Suprapubic skin (tissue), 4 donors: ENCODE measurements around the gene TNFSF4. TPM values are rescaled to one million over a fixed set of nuclear protein-coding genes. Genes with fewer than 3 reads are reported as not detected.

Experiments used
- DNase-seq, 2 donors: peaks; one replicate each; pipeline ENCODE4 v3.0.0-alpha.2; 2019; ENCODE audit warnings: low spot score in 2 of 2
- H3K27ac ChIP-seq: fragments of 200-600 bp; sonication (generic); one replicate; pipeline ENCODE4 v1.5.1; 2019
- H3K27me3 ChIP-seq: fragments of 200-600 bp; sonication (generic); one replicate; pipeline ENCODE4 v1.5.1; 2019
- H3K36me3 ChIP-seq: fragments of 200-600 bp; sonication (generic); one replicate; pipeline ENCODE4 v1.5.1; 2019
- H3K4me1 ChIP-seq: fragments of 200-600 bp; sonication (generic); one replicate; pipeline ENCODE4 v1.5.1; 2019
- H3K4me3 ChIP-seq: fragments of 200-600 bp; sonication (generic); one replicate; pipeline ENCODE4 v1.5.1; 2019; ENCODE audit warnings: mild to moderate bottlenecking
- H3K9me3 ChIP-seq: fragments of 200-600 bp; sonication (generic); one replicate; pipeline ENCODE4 v1.5.1; 2019
- CTCF ChIP-seq, 2 donors: fragments of 200-600 bp in 1 of 2; fragments of 450-650 bp in 1 of 2; sonication (generic) in 1 of 2; IDR thresholded peaks; one replicate each; pipeline ENCODE4 v1.5.1; 2016 to 2019; ENCODE audit warnings: antibody characterized with exemption in 2 of 2, mild to moderate bottlenecking in 1 of 2, moderate library complexity in 1 of 2
- EP300 ChIP-seq: sonication (generic); formaldehyde crosslinking; IDR thresholded peaks from one replicate; pipeline ENCODE4 v1.6.1; 2017; ENCODE audit warnings: antibody characterized with exemption
- POLR2A ChIP-seq, 2 donors: fragments of 450-650 bp; IDR thresholded peaks; one replicate each; pipeline ENCODE4 v1.6.1; 2017; ENCODE audit warnings: antibody characterized with exemption in 2 of 2, mild to moderate bottlenecking in 2 of 2, moderate library complexity in 2 of 2
- POLR2AphosphoS5 ChIP-seq, 3 donors: sonication (generic); formaldehyde crosslinking; IDR thresholded peaks; one replicate each; pipeline ENCODE4 v1.6.1; 2017; ENCODE audit warnings: antibody characterized with exemption in 3 of 3
- WGBS: methylation state at CpG from one replicate; pipeline ENCODE4 v1.1.5; 2018; 5-methylcytosine and 5-hydroxymethylcytosine counted together
- total RNA-seq, 4 donors: library from RNA; depleted of rRNA; stranded (reverse); fragments of >200 nt; gene quantifications; one replicate each; pipeline ENCODE4 v1.1.0, GENCODE V29; 2016

TNFSF4 gene
- total RNA-seq, 4 donors from 2014 or later: 0.15 to 0.29 TPM; not detected in 2

- Histone ChIP-seq H3K27me3 (no peaks in the 10 kb centered on the region), H3K4me3 (no peak overlapping the region), H3K27ac (no peak overlapping the region), H3K4me1 (peaks cover 3% of the 10 kb centered on the region), H3K36me3 (no peaks in the 10 kb centered on the region), H3K9me3 (no peaks in the 10 kb centered on the region)
- 55% methylated on average over 2 of the region's 2 CpGs for WGBS
- TF ChIP-seq EP300: no peak
- TF ChIP-seq POLR2AphosphoS5 (IDR thresholded peaks at IDR 0.05): peak in 1 of 3 donors; percentile 21
- no peak for DNase-seq
Observed at GRCh38 chr1:173149887-173150286, 57.2 kb downstream of the TNFSF4 start.

GRCh38 chr1:173148971-173149370 is 58.2 kb downstream of the TNFSF4 start:
- H3K4me1 ChIP-seq: peaks cover 3% of the 10 kb centered on the region
- H3K4me3 ChIP-seq: no peak overlapping the region
- DNase-seq: no peak
- 95% methylated on average over 2 of the region's 2 CpGs for WGBS
- no peaks in the 10 kb centered on the region for H3K9me3 ChIP-seq
- TF ChIP-seq CTCF (IDR thresholded peaks at IDR 0.05): no peak
- TF ChIP-seq POLR2AphosphoS5 (IDR thresholded peaks at IDR 0.05): no peak
- no peak for TF ChIP-seq EP300
- TF ChIP-seq POLR2A (IDR thresholded peaks at IDR 0.05): no peak
- no peaks in the 10 kb centered on the region for H3K36me3 ChIP-seq
- H3K27ac ChIP-seq: no peak overlapping the region
- no peaks in the 10 kb centered on the region for H3K27me3 ChIP-seq

- Histone ChIP-seq H3K9me3 (peaks cover under 1% of the 10 kb centered on the region), H3K4me3 (no peak overlapping the region), H3K4me1 (peaks cover 3% of the 10 kb centered on the region), H3K27ac (no peak overlapping the region), H3K36me3 (no peaks in the 10 kb centered on the region), H3K27me3 (no peaks in the 10 kb centered on the region)
- TF ChIP-seq EP300: no peak
- TF ChIP-seq POLR2AphosphoS5 (IDR thresholded peaks at IDR 0.05): no peak
- TF ChIP-seq CTCF (IDR thresholded peaks at IDR 0.05): no peak
- TF ChIP-seq POLR2A (IDR thresholded peaks at IDR 0.05): no peak
- 67% methylated on average over 1 of the region's 2 CpGs for WGBS
- no peak for DNase-seq
Observed at GRCh38 chr1:173148545-173148944, 58.6 kb downstream of the TNFSF4 start.

- Histone ChIP-seq H3K27ac (no peak overlapping the region), H3K4me3 (no peak overlapping the region), H3K27me3 (no peaks in the 10 kb centered on the region), H3K4me1 (no peaks in the 10 kb centered on the region), H3K9me3 (peaks cover 6% of the 10 kb centered on the region), H3K36me3 (no peaks in the 10 kb centered on the region)
- WGBS: 81% methylated on average over 2 of the region's 2 CpGs
- no peak for DNase-seq
- no peak for TF ChIP-seq POLR2A (IDR thresholded peaks at IDR 0.05)
- no peak for TF ChIP-seq POLR2AphosphoS5 (IDR thresholded peaks at IDR 0.05)
- no peak for TF ChIP-seq CTCF (IDR thresholded peaks at IDR 0.05)
- TF ChIP-seq EP300: no peak
Observed at GRCh38 chr1:173140733-173141132, 66.4 kb downstream of the TNFSF4 start.

- WGBS: 91% methylated on average over 3 of the region's 3 CpGs
- Histone ChIP-seq H3K9me3 (peaks cover 6% of the 10 kb centered on the region), H3K4me3 (no peak overlapping the region), H3K4me1 (no peaks in the 10 kb centered on the region), H3K27me3 (no peaks in the 10 kb centered on the region), H3K27ac (no peak overlapping the region), H3K36me3 (no peaks in the 10 kb centered on the region)
- TF ChIP-seq CTCF (IDR thresholded peaks at IDR 0.05) (no peak), POLR2AphosphoS5 (IDR thresholded peaks at IDR 0.05) (no peak), EP300 (no peak), POLR2A (IDR thresholded peaks at IDR 0.05) (no peak)
- DNase-seq: no peak
Observed at GRCh38 chr1:173139706-173140105, 67.4 kb downstream of the TNFSF4 start.

- no peak overlapping the region for H3K4me3 ChIP-seq
- WGBS: 80% methylated on average over 2 of the region's 2 CpGs
- H3K27ac ChIP-seq: no peak overlapping the region
- H3K36me3 ChIP-seq: no peaks in the 10 kb centered on the region
- no peaks in the 10 kb centered on the region for H3K27me3 ChIP-seq
- no peaks in the 10 kb centered on the region for H3K4me1 ChIP-seq
- no peak for TF ChIP-seq POLR2A (IDR thresholded peaks at IDR 0.05)
- no peak for DNase-seq
- H3K9me3 ChIP-seq: no peaks in the 10 kb centered on the region
Observed at GRCh38 chr1:173137107-173137706, 69.9 kb downstream of the TNFSF4 start.
